Measurements from ENCODE around the gene SAPCD1.

- TF ChIP-seq CTCF (IDR thresholded peaks at IDR 0.05; ENCODE audit: insufficient read depth, low read depth, low read length) (no peak), EZH2 (IDR thresholded peaks at IDR 0.05; ENCODE audit: insufficient read depth, low read length) (no peak)
Observed at GRCh38 chr6:31792761-31793171, 30.3 kb downstream of the SAPCD1 start.

Measured in astrocyte (in vitro differentiated cells and primary cell).